ENCODE results near the gene POP5.
"Not testable (repeated sequence)": the region's sequence is repeated elsewhere in the genome, so short reads cannot be mapped to it uniquely, and the experiment has no call there.

Gene POP5, protein sequence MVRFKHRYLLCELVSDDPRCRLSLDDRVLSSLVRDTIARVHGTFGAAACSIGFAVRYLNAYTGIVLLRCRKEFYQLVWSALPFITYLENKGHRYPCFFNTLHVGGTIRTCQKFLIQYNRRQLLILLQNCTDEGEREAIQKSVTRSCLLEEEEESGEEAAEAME

GRCh38 chr12:120580787-120581723, at the start of gene POP5:
TSS of gene POP5 (minus strand) at chr12:120581402. CDS start at chr12:120581362, 40 bp downstream.
- DNase-seq (ENCODE audit: low read depth, low spot score) = peak; percentile 83

GRCh38 chr12:120630104-120630892, 49.1 kb upstream of the POP5 start:
- DNase-seq (ENCODE audit: low read depth, low spot score) = no peak

- DNase-seq (ENCODE audit: low read depth, low spot score) = no peak
These were observed 47.7 kb upstream of the POP5 start for GRCh38 chr12:120628919-120629318.

DNA sequence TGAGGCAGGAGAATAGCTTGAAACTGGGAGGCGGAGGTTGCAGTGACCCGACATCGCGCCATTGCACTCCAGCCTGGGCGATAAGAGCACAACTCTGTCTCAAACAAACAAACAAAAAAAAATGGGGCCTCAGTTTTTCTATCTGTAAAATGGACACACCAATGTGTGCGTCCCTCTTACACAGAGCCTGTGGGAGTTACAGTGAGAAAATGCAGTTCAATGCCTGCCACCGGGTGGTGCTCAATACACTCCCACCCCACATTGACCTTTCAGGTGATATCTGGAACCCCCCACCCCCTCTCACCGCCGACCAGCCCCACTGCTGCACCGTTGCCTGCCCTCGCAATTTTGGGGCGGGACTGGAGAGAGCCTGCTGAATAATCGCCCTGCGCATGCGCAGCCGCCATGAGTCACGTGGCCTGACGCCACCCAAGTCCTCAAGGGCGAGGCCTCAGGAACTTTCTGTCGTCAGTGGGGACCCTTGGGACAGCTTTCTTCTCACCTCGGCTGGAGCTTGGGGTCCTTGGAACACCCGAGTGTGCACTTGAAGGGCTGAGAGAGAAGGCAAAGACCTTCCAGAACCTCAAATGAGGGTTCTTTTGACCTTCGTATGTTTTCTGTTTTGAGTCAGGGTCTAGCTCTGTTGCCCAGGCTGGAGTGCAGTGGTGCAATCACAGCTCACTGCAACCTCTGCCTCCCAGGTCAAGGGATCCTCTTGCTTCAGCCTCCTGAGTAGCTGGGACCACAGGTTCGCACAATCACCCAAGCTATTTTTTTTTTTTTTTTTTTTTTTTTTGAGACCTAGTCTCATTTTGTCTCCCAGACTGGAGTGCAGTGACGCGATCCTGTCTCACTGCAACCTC, 44.6 kb upstream of the POP5 start:
- no peak for DNase-seq (ENCODE audit: low read depth, low spot score)

GRCh38 chr12:120620624-120621023, 39.4 kb upstream of the POP5 start:
- DNase-seq (ENCODE audit: low read depth, low spot score) = no peak

DNA sequence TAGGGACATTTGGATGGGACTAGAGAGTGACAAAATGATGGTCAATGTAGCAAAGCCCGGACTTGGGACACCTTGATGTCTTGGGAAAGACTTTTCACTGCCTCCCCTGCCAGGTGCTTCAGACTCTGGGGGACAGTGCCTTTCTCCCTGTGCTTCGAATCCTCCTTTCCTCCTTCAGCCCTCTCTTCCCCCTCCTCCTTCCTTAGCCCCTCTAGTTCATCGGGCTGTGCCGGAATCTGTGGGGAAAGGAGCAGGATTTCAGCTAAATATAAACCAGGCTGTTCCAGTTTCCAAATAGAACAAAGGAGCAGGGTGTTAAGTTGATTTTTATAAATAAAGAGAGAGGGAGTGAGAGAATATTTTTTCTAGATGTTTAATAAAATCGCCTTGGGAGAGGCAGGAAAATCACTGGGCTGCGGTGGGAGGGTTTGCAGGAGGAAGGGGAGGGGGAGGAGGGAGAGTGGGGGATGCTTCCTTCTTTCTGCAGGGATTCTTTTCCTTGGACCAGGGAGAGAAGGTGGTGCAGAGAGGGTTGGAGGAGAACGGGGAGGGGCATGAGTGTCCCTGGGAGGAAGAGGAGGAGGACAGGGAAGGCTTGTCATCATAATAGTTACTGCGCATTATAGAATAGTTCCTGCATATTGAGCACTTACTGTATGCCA, 37.9 kb upstream of the POP5 start:
- no peak for DNase-seq (ENCODE audit: low read depth, low spot score)

- DNase-seq (ENCODE audit: low read depth, low spot score) = not testable (repeated sequence)
These were observed 36.6 kb upstream of the POP5 start for GRCh38 chr12:120617767-120618166.

DNA sequence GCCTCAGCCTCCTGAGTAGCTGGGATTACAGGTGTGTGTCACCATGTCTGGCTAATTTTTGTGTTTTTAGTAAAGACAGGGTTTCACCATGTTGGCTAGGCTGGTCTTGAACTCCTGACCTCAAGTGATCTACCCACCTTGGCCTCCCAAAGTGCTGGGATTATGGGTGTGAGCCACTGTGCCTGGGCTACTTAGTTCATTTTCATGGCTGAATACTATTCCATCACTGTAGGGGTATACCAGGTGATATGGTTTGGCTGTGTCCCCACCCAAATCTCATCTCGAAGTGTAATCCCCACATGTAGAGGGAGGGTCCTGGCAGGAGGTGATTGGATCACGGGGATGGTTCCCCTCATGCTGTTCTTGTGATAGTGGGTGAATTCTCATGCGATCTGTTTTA, 36.0 kb upstream of the POP5 start:
- not testable (repeated sequence) for DNase-seq (ENCODE audit: low read depth, low spot score)

GRCh38 chr12:120614848-120615247, 33.6 kb upstream of the POP5 start:
- DNase-seq (ENCODE audit: low read depth, low spot score) = no peak

DNA sequence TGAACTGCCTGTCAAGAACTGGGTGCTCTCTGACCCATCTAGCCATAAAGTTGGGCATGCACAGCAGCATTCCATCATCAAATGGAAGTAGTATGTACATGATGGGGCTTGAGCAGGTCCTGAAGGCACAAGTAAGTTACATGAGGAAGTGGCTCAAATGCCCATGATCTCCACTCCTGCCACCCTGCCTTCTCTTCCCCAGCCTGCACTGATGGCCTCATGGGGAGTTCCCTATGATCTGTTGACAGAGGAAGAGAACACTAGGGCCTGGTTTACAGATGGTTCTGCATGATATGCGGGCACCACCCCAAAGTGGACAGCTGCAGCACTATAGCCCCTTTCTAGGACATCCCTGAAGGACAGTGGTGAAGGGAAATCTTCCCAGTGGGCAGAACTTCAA, 30.3 kb upstream of the POP5 start:
- not testable (repeated sequence) for DNase-seq (ENCODE audit: low read depth, low spot score)

GRCh38 chr12:120610560-120610959, 29.4 kb upstream of the POP5 start:
- DNase-seq (ENCODE audit: low read depth, low spot score) = no peak

DNA sequence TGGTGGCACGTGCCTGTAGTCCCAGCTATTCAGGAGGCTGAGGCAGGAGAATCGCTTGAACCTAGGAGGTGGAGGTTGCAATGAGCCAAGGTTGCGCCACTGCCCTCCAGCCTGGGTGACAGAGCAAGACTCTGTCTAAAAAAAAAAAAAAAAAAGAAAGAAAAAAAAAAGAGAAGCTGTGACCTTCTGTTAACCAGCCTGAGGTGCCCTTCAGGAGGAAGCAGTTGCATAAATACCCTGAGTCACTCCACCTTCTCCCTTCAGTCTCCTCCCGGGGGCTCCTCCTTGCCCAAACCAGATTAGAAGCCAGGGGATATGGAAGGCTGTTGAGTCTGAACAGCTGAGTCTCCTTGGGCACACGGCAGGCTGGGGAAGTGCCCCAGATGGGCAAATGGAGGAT, 21.2 kb upstream of the POP5 start:
- not testable (repeated sequence) for DNase-seq (ENCODE audit: low read depth, low spot score)

GRCh38 chr12:120599672-120600552, 18.7 kb upstream of the POP5 start:
- no peak for DNase-seq (ENCODE audit: low read depth, low spot score)

DNA sequence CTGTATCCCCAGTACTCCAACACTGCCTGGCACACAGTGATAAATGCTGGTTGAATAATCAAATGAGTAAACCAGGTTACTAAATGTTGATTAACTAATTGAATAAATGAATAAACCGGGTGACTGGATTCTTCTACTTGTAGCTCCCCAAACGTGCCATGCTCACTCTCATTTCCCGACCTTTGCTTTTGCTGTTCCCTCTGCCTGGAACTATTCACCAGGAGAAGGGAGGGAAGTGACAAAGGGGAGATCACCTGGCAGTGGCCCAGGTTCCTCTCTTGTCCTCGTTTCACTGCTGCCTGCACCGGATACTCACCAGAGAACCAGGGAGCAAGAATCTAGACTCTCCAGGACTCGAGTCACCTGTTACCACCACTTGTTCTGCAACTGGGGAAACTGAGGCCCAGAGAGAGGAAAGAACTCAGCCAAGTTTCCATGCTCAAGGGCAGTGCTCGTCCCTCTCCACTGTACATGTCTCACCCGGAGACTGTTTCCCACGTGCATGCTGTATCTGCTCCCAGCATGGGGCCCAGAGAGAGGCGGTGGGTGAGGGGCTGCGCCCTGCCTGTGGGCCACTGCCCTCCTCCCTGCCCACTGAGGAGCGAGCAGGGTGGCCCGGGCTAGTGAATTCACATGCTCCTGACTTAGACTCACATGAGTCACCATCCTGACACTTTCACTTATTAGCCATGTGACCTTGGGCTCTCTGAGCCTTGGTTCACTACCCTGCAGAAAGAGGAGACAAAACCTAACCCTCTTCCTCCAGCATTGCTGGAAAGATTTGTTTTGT, 17.7 kb upstream of the POP5 start:
- no peak for DNase-seq (ENCODE audit: low read depth, low spot score)

- DNase-seq (ENCODE audit: low read depth, low spot score) = no peak
These were observed 16.7 kb upstream of the POP5 start for GRCh38 chr12:120597861-120598260.

DNA sequence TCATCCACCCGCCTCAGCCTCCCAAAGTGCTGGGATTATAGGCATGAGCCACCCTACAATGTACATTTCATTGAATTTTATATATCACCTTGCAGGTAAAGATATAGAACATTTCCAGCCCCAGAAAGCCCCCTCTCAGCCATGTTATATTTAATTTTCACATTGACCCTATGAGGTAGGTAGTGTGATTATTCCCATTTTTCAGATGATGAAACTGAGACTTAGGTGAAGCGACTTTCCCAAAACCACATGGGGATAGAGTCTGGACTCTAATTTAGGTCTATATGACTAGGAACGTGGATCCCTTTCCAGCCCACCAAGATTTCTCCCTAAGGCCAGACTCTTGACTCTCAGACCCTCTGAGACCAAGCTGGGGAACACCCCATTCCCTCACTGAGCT, 15.7 kb upstream of the POP5 start:
- DNase-seq (ENCODE audit: low read depth, low spot score) = no peak

DNA sequence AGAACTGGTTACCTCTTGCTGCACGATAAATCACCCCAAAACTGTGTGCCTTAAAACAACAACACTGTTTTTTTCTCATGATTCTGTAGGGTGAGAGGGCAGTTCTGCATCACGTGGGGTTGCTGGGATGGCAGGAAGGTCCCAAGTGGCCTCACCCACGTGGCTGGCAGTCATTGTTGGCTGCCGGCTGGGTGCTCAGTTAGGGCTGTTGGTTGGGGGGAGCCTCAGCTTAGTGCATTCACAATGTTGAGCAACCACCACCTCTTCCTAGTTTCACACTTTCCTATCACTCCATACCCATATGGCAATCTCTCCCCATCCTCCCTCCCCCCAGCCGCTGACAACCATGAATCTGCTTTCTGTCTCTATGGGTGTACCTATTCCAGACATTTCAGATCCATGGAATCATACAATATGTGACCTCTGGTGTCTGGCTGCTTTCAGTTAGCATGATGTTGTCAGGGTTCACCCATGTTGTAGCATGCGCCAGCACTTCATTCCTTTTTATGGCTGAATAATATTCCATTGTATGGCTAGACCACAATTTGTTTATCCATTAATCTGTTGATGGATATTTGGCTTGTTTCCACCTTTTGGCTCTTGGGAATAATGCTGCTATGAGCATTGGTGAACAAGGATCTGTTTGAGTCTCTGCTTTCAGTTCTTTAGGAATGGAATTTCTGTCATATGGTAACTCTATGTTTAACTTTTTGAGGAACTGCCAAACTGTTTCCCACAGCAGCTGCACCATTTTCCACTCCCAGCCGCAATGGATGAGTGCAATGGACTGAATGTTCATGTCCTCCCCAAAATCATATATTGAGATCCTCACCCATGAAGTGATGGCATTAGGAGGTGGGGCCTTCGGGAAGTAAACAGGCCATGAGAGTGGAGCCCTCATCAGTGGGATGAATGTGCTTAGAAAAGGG, 11.2 kb upstream of the POP5 start:
- DNase-seq (ENCODE audit: low read depth, low spot score) = no peak
